Endothelial cell of umbilical vein (primary cell): ENCODE results near the gene RGS6. TPM values are rescaled to one million over a fixed set of nuclear protein-coding genes. Genes with fewer than 3 reads are reported as not detected.

Experiments
- BruUV-seq: library from RNA; stranded (reverse); fragments of 400-500 nt; replicated peaks from 2 replicates; lab custom pipeline; 2021; lab: Mats Ljungman, UMichigan
- CTCF ChIA-PET: fragments of 300-600, 350-600 bp; sonication (Branson Sonifier 250); formaldehyde crosslinking; loops from one replicate; lab custom pipeline; 2021; ENCODE audit warnings: antibody characterized with exemption, inconsistent platforms; lab: Charles Lee
- POLR2A ChIA-PET: fragments of 300-600, 350-600 bp; sonication (Branson Sonifier 250); formaldehyde crosslinking; loops from one replicate; lab custom pipeline; 2021; ENCODE audit warnings: antibody characterized with exemption, inconsistent platforms; lab: Charles Lee
- DNase-seq: peaks from one replicate; pipeline ENCODE4 v3.0.0-alpha.2; 2011; ENCODE audit warnings: low read depth, low spot score
- FAIRE-seq: peaks from 2 replicates; lab custom pipeline; 2011; peaks lifted over from hg19 to GRCh38; lab: Jason Lieb, UNC
- H2AFZ ChIP-seq: 2 replicates; pipeline ENCODE4 v1.6.0; 2012; ENCODE audit warnings: low read depth, low read length, control low read depth, inconsistent platforms
- H3K27ac ChIP-seq: 2 replicates; pipeline ENCODE4 v1.5.1; 2011; ENCODE audit warnings: low read depth, mild to moderate bottlenecking, control low read depth, low read length, moderate library complexity; ENCODE audit not compliant: insufficient read depth
- H3K27me3 ChIP-seq, 2 experiments: 2 replicates each; pipeline versions ENCODE4 v1.6.0 to v1.6.1; 2011; ENCODE audit warnings: low read length in 2 of 2, mixed read lengths in 1 of 2; ENCODE audit not compliant: control insufficient read depth in 2 of 2, insufficient read depth in 2 of 2
- H3K36me3 ChIP-seq, 2 experiments: 2 replicates in 1 of 2; 3 replicates in 1 of 2; pipeline ENCODE4 v1.5.1; 2011; ENCODE audit warnings: low read length in 2 of 2, mild to moderate bottlenecking in 1 of 2, moderate library complexity in 1 of 2; ENCODE audit not compliant: control insufficient read depth in 2 of 2, insufficient read depth in 2 of 2; ENCODE audit errors: extremely low read depth in 1 of 2
- H3K4me1 ChIP-seq: 3 replicates; pipeline ENCODE4 v1.5.1; 2011; ENCODE audit warnings: mild to moderate bottlenecking, low read length; ENCODE audit not compliant: control insufficient read depth, insufficient read depth; ENCODE audit errors: extremely low read depth
- H3K4me2 ChIP-seq: 2 replicates; pipeline ENCODE4 v1.6.1; 2011; ENCODE audit warnings: low read length, control low read depth, mixed read lengths; ENCODE audit not compliant: insufficient read depth
- H3K4me3 ChIP-seq, 3 experiments: fragments of 200-600 bp in 1 of 3; sonication (generic), shearing (Covaris generic) in 1 of 3; replicated peaks in 1 of 3; 2 replicates each; pipeline ENCODE4 v1.5.1; 2011 to 2016; ENCODE audit warnings: control low read depth in 3 of 3, low read length in 3 of 3, mild to moderate bottlenecking in 2 of 3, inconsistent platforms in 1 of 3, low read depth in 1 of 3, moderate library complexity in 1 of 3; ENCODE audit not compliant: insufficient read depth in 1 of 3
- H3K79me2 ChIP-seq: 2 replicates; pipeline ENCODE4 v1.6.0; 2012; ENCODE audit warnings: low read length, inconsistent platforms; ENCODE audit not compliant: control insufficient read depth, insufficient read depth
- H3K9ac ChIP-seq: replicated peaks from 2 replicates; pipeline ENCODE3; 2011; ENCODE audit warnings: low read length, control low read depth; ENCODE audit not compliant: insufficient read depth; ENCODE audit errors: extremely low read depth
- H3K9me1 ChIP-seq: replicated peaks from 3 replicates; pipeline ENCODE4 v1.6.0; 2011; ENCODE audit warnings: mild to moderate bottlenecking, low read length; ENCODE audit not compliant: control insufficient read depth, insufficient read depth; ENCODE audit errors: extremely low read depth
- H3K9me3 ChIP-seq: replicated peaks from 2 replicates; pipeline ENCODE4 v1.5.1; 2012; ENCODE audit warnings: low read length, inconsistent platforms; ENCODE audit not compliant: control insufficient read depth, insufficient read depth
- H4K20me1 ChIP-seq: replicated peaks from 2 replicates; pipeline ENCODE3; 2011; ENCODE audit warnings: mild to moderate bottlenecking, low read length; ENCODE audit not compliant: control insufficient read depth, insufficient read depth; ENCODE audit errors: extremely low read depth
- EZH2 ChIP-seq: IDR thresholded peaks from 2 replicates; pipeline ENCODE4 v1.6.1; 2012; ENCODE audit warnings: borderline replicate concordance, low read depth, mild to moderate bottlenecking, moderate library complexity, low read length, inconsistent platforms; ENCODE audit not compliant: severe bottlenecking
- FOS ChIP-seq: IDR thresholded peaks from 2 replicates; pipeline ENCODE4 v1.6.1; 2011; ENCODE audit warnings: mild to moderate bottlenecking, low read length, moderate library complexity, borderline replicate concordance; ENCODE audit not compliant: insufficient read depth
- GATA2 ChIP-seq: IDR thresholded peaks from 2 replicates; pipeline ENCODE4 v1.7.0; 2011; ENCODE audit warnings: low read depth, mild to moderate bottlenecking, moderate library complexity, mixed read lengths, low read length; ENCODE audit not compliant: insufficient read length, insufficient read depth
- JUN ChIP-seq: IDR thresholded peaks from 2 replicates; pipeline ENCODE4 v1.6.1; 2011; ENCODE audit warnings: borderline replicate concordance, low read depth; ENCODE audit not compliant: insufficient read length, insufficient read depth
- MYC ChIP-seq: IDR thresholded peaks from one replicate; pipeline ENCODE4 v1.6.1; 2011; ENCODE audit warnings: mild to moderate bottlenecking, low read depth, low read length
- POLR2A ChIP-seq: IDR thresholded peaks from 2 replicates; pipeline ENCODE4 v1.6.1; 2012; ENCODE audit warnings: low read depth, mild to moderate bottlenecking, control low read depth, low read length
- POLR2AphosphoS5 ChIP-seq: IDR thresholded peaks from 2 replicates; pipeline ENCODE4 v1.6.1; 2012; ENCODE audit warnings: low read depth, mild to moderate bottlenecking, control low read depth, low read length, moderate library complexity; ENCODE audit not compliant: insufficient read depth
- dilution Hi-C: fragments of 300-500 bp; cut with MboI; formaldehyde crosslinking; loops from one replicate; pipeline ENCODE4 v1.15.0; 2019; ENCODE audit warnings: low sequenced_read_pairs; ENCODE audit not compliant: extremely low pct_ligation_motif_present
- intact Hi-C: fragments of 100-400 bp; cut with micrococcal nuclease; formaldehyde crosslinking; loops from one replicate; pipeline ENCODE4 v1.10.0; 2022
- polyA plus RNA-seq, 4 experiments: library from polyadenylated mRNA; depleted of rRNA in 3 of 4; stranded (reverse) in 3 of 4; unstranded in 1 of 4; fragments of >200 nt; gene quantifications; 2 replicates each; pipeline versions ENCODE4 v1.2.1 to v1.2.3, GENCODE V29; 2011 to 2012; ENCODE audit warnings: missing spikeins in 1 of 4
- total RNA-seq: library from RNA; stranded (reverse); gene quantifications from 2 replicates; pipeline ENCODE4 v1.2.3, GENCODE V29; 2021
- TF ChIP-seq, protein P1 (sequence below), 2 donors: IDR thresholded peaks; 1 replicate in 1 of 2; 2 replicates in 1 of 2; pipeline ENCODE4 v1.5.1; 2011; ENCODE audit warnings: low read length in 2 of 2, mild to moderate bottlenecking in 2 of 2, moderate library complexity in 2 of 2, control low read depth in 1 of 2, inconsistent platforms in 1 of 2, low read depth in 1 of 2; ENCODE audit not compliant: insufficient read depth in 1 of 2; ENCODE audit errors: extremely low read depth in 1 of 2
- TF ChIP-seq, protein P2 (sequence below): IDR thresholded peaks from 2 replicates; pipeline ENCODE4 v1.6.1; 2011; ENCODE audit not compliant: insufficient read depth, insufficient read length

The RGS6 gene
- total and polyA plus RNA-seq, 2 donors (not counting 3 experiments of a cell fraction or from before 2014, with no cell fraction given) = not detected

DNA sequence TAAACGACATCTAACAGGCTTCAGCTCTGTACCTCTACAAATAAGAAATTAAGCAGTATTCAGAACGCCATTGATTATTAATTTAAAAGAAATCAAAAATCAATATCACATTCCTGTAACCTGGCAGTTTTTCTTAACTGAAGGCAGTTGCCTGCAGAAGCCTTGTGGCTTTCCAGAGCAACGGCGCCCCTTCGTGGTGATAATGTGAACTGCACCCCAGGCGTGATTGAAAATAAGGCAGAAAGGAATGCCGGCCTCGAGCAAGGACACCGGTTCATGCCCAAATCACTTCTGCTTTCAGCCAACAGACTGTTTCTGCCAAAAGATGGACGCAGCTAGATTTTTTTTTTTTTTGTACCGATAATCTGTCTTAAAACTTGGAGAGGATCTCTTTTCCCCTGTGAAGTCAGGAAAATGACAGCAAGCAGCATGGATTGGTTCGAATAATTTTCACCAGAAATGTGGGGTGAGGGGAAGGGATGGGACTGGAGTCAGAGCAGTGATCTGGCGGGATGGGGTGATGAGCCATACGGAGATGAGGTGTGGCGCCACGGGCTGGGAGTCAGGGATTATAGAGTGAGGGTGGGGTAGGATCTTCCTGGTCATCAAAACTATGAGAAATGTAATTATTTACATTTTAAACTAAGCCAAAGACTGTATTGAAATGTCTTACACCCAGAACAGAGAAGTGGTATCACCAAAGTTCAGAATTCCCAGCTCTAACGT is 488.7 kb downstream of the RGS6 start:
- BruUV-seq = no TSS peak
- CTCF ChIA-PET = interaction anchor here (1.0 to 2.0 kb wide), 3 partner anchors 13 to 1371 kb away, joined by 3 to 13 read pairs (median 5); no protein-coding TSS in a partner anchor
- POLR2A ChIA-PET = no interaction called here
- DNase-seq (peak; percentile 65), FAIRE-seq (peak; percentile 58)
- Histone ChIP-seq H3K4me3 (no peak overlapping the region), H4K20me1 (no peaks in the 10 kb centered on the region), H3K79me2 (no peaks in the 10 kb centered on the region), H3K9me3 (no peaks in the 10 kb centered on the region), H3K4me2 (no peak overlapping the region), H3K4me1 (no peaks in the 10 kb centered on the region), H3K9me1 (no peaks in the 10 kb centered on the region), H3K27ac (no peak overlapping the region), H3K36me3 (no peaks in the 10 kb centered on the region), H3K9ac (no peak overlapping the region), H3K27me3 (no peaks in the 10 kb centered on the region), H2AFZ (no peak overlapping the region)
- TF ChIP-seq JUN (no peak), POLR2A (no peak), GATA2 (no peak), MYC (no peak), FOS (no peak), EZH2 (no peak), POLR2AphosphoS5 (no peak)
- TF ChIP-seq, protein P1, sequence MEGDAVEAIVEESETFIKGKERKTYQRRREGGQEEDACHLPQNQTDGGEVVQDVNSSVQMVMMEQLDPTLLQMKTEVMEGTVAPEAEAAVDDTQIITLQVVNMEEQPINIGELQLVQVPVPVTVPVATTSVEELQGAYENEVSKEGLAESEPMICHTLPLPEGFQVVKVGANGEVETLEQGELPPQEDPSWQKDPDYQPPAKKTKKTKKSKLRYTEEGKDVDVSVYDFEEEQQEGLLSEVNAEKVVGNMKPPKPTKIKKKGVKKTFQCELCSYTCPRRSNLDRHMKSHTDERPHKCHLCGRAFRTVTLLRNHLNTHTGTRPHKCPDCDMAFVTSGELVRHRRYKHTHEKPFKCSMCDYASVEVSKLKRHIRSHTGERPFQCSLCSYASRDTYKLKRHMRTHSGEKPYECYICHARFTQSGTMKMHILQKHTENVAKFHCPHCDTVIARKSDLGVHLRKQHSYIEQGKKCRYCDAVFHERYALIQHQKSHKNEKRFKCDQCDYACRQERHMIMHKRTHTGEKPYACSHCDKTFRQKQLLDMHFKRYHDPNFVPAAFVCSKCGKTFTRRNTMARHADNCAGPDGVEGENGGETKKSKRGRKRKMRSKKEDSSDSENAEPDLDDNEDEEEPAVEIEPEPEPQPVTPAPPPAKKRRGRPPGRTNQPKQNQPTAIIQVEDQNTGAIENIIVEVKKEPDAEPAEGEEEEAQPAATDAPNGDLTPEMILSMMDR (IDR thresholded peaks at IDR 0.05; ENCODE audit: extremely low read depth in 1 of 2, insufficient read depth in 1 of 2, low read depth in 1 of 2, low read length in 2 of 2) = peak; percentile 79 to 92
- TF ChIP-seq, protein P2, sequence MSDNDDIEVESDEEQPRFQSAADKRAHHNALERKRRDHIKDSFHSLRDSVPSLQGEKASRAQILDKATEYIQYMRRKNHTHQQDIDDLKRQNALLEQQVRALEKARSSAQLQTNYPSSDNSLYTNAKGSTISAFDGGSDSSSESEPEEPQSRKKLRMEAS = no peak
- intact Hi-C loops (loop anchor here (1.0 kb wide), 1 partner anchor 397 kb away; no protein-coding TSS in a partner anchor), dilution Hi-C loops (no loop called here)
